OCI-LY3 (cell line): ENCODE data around the gene CLHC1.

Source experiments
- EZH2phosphoT487 ChIP-seq: fragments of 200-600 bp; shearing (Covaris generic); IDR thresholded peaks from 2 replicates; pipeline ENCODE4 v1.6.1; 2018; ENCODE audit warnings: antibody characterized with exemption, mixed run types, low read depth
- TF ChIP-seq, protein P1 (sequence below): fragments of 200-600, 300-600 bp; sonication (generic); IDR thresholded peaks from 2 replicates; pipeline ENCODE4 v1.5.1; 2014; ENCODE audit warnings: antibody characterized with exemption, low read length, low read depth

GRCh38 chr2:55160422-55160821 lies 71.7 kb downstream of the CLHC1 start:
- TF ChIP-seq, protein P1, sequence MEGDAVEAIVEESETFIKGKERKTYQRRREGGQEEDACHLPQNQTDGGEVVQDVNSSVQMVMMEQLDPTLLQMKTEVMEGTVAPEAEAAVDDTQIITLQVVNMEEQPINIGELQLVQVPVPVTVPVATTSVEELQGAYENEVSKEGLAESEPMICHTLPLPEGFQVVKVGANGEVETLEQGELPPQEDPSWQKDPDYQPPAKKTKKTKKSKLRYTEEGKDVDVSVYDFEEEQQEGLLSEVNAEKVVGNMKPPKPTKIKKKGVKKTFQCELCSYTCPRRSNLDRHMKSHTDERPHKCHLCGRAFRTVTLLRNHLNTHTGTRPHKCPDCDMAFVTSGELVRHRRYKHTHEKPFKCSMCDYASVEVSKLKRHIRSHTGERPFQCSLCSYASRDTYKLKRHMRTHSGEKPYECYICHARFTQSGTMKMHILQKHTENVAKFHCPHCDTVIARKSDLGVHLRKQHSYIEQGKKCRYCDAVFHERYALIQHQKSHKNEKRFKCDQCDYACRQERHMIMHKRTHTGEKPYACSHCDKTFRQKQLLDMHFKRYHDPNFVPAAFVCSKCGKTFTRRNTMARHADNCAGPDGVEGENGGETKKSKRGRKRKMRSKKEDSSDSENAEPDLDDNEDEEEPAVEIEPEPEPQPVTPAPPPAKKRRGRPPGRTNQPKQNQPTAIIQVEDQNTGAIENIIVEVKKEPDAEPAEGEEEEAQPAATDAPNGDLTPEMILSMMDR, result no peak
- no peak for TF ChIP-seq EZH2phosphoT487
